Lung microvascular endothelial cell (primary cell): ENCODE results near the gene SNTN. TPM values are rescaled to one million over a fixed set of nuclear protein-coding genes. Genes with fewer than 3 reads are reported as not detected.
"Not testable (repeated sequence)": the region's sequence is repeated elsewhere in the genome, so short reads cannot be mapped to it uniquely, and the experiment has no call there.

Experiments
- DNase-seq, 2 donors: peaks; one replicate each; pipeline versions ENCODE4 v3.0.0 to v3.0.0-alpha.2; 2010; ENCODE audit warnings: low read depth in 2 of 2
- total RNA-seq: library from RNA; depleted of rRNA; stranded (reverse); fragments of >200 nt; gene quantifications from 2 replicates; pipeline ENCODE4 v1.2.1, GENCODE V29; 2014

The SNTN gene
- not detected in 2 replicates for total RNA-seq

DNA sequence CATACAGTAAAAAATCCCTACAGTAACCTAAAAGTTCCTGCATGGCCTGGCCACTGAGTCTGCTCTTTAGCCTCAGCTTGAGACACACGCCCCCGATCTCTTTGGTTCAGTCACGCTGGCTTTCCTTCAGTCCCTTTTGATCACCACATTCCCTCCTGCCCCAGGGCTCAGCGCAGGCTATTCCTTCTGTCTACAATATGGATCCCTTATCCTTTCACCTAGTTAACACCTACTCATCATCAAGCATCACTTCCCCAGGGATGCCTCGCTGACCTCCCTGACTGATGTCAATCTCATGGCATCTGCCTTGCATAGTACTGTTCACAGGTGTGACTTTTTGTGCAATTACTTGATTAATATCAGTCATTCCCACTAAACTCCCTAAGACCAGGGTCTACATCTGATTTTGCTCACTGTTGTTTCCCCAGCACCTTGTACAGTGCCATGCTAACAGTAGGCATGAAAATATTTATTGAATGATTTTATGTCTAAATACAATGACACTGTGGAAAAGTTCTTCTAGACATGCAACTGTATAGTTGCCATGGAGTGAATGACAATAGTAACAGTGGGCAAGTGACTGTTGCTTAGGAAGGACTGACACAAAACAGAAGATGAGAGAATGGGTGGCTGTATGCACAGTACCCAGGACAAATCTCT lies at the start of gene SNTN:
SNTN (plus strand) TSS at position 610 of the 660 bp plus-strand sequence; CDS start at position 623, 13 bp downstream.
- DNase-seq = no peak

DNA sequence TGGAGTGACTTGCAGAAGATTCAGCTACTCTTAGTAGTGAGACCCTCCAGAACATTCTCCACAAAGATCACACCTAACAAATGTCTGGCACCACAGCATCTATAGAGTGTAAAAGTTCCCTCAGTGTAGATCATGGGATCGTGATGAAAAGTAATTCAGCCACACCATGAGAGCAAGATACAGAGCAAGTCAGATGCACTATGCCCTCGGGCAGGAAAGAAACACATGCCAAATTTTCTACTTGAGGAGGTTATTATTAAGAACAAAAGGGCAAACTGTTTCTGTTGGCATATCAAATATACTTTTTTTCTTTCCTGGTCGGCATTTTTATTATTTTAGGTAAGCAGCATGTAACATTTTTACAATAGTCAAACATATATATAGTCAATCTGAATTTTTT lies 44.8 kb upstream of the SNTN start:
- DNase-seq = no peak

DNA sequence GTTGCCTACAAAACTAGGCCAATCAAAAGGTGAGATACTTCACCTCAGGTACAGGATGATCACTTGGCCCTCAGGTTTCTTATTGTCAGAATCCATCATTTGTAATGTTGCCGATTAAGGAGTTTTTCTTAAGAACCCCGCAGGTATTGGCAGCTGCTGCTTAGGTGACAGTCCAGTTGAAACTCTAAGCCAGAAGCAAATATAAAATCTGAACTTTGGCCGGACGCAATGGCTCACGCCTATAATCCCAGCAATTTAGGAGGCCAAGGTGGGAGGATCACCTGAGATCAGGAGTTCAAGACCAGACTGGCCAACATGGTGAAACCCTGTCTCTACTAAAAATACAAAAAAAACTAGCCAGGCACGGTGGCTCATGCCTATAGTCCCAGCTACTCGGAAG lies 43.1 kb upstream of the SNTN start:
- no peak for DNase-seq

DNA sequence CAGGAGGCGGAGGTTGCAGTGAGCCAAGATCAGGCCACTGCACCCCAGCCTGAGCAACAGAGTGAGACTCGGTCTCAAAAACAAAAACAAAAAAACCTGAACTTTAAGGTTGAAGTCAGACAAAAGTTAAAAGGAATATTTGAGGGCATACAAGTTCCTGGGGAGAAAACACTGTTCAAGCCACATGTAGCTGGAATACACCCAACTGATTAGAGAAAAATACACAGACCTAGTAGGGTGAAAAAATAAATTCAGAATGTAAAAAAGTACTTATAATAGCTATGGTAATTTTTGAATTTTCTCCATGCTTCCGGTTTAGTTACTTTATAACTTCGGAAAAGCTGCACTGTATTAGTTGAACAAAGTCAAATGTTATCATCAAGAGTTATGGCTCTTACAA lies 42.6 kb upstream of the SNTN start:
- no peak for DNase-seq

DNA sequence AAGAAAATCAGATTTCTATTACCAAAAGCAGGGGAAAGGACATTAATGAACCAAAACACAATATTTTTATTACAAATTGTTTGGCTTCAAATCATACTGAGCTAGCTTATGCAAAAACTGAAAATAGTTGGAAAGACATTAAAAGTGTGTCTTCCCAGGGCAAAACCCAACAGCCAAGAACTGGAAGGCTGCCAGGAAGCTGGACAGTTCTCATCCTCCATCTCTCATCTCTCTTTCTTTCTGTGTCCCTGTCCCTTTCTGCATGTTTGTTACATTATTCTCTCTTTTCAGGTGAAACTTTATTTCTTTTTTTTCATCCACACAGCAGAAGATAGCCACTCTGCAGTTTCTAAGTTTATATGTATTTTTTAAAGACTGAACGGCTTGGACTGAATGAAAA lies 41.1 kb upstream of the SNTN start:
- no peak for DNase-seq

DNA sequence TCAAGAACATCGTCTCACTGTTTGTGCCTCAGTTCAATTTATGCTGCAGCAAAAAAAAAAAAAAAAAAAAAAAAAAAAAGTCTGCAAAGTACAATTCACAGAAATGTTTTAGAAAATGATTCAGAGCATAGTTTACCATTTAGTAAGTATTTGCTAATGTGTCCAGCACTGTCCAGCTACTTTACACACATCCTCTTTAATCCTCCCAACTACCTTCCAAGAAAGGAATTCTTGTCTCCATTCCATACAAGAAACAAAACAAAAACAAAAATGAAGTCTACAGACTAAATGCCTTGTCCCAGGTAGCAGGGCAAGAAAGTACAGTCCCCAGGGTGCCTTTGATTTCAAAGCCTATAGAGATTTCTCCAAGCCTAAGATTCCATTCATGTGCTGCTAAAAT lies 38.9 kb upstream of the SNTN start:
- no peak for DNase-seq

DNA sequence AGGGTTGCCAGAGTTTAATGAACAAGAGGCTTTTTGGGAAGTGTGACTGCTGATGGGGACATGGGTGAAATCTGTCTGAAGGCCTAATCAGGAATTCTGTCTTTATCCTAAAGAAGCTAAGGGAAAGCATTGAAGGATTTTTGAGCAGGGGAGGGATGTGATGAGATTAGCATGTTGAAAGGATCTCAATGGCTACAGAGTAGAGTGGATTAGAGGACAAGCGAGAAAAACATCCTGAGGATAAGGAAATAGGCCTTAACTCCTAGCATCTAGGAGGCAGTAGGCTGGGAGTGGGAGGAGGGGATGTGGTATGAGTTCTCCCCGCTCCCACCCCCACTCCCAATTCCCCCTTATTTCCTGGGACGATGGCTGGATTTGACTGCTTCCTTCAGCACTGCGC lies 35.1 kb upstream of the SNTN start:
- DNase-seq = no peak

DNA sequence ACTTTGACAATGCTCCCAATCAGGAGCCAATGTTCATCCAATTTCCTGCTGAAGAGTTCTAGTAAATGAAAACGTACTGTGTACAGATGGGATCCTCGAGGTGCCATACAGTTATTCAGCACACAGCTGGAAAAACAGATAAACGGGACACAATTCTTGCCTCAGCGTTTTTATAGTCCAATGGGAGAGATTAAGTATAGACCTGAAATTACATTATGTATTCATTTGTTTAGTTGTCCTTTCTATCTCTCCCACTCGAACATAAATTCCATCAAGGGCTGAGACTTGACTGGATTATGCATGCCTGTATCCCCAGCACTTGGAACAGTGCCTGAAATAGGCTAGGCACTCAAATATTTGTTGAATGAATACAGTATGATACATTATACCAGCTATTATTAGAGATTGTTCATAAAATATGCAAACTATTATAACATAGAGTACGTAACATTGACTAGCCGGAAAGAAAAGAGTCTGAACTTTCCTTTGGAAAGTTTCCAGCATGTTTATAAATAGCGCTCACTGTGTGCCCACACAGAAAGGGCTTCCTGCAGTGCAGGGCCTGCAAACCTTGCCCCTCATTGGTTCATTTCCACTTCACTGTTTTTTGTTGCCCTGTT lies 27.4 kb upstream of the SNTN start:
- DNase-seq = peak; percentile 16 to 40

DNA sequence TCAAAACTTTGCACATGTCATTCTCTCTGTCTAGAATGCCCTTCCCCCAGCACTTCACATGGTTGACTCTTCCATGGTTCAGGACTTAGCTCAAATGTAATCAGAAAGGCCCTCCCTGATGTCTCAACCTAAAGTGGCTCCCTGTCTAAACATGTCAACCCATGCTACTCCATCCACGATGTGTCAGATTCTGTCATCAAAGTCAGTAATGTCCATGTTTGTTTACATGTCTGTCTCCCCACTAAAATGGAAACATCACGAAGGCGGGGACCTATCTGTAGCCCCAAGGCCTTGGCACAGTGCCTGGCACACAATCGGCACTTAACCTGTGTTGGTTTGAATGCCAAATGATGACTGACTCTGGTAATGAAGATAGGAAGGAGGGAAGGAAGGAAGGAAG lies 20.8 kb upstream of the SNTN start:
- no peak for DNase-seq

DNA sequence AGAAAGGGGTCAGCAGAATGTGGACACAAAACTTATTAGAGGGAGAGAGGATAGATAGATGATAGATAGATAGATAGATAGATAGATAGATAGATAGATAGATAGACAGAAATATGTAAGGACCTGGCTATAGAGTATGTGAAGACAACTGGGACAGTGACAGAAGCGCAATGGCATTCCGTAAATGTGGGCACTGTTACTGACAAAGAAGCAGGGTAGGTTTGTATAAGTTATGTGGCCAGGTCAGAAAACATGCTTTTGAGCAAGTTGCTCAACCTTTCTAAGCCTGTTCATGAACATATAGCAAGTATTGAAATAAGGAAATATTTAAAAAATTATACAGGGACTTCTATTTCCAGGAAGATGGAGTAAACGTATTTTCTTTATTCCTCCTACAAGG lies 17.3 kb upstream of the SNTN start:
- no peak for DNase-seq

DNA sequence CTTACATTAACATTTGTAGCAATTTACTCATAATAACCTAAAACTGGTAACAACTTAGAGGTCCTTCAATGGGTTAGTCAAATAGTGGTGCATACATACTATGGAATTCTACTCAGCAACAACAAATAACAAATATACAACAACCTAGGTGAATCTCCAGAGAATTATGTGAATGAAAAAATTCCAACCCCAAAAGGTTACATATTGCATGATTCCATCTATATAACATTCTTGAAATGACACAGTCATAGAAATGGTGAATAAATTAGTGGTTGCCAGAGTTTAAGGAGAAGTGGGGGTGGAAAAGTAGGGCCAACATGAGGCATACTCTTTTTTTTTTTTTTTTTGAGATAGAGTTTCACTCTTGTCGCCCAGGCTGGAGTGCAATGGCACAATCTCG lies 12.7 kb upstream of the SNTN start:
- no peak for DNase-seq

DNA sequence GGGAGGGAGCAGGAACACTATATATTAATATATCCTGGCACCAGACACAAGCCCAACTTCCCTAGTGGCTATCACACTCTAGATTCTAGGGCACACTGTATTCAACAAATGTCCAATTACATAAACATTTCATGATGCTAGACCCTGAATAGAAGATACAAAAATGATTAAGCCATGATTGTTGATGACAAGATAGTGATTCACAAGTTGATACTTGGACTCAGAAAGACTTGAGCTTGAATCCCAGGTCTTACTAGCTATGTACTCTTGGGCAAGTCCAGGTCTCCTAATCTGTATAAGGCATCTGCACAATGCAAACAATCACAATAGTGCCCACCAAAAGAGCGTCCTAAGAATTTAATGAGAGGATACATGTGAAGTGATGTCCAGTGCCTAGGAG lies 10.0 kb upstream of the SNTN start:
- no peak for DNase-seq

DNA sequence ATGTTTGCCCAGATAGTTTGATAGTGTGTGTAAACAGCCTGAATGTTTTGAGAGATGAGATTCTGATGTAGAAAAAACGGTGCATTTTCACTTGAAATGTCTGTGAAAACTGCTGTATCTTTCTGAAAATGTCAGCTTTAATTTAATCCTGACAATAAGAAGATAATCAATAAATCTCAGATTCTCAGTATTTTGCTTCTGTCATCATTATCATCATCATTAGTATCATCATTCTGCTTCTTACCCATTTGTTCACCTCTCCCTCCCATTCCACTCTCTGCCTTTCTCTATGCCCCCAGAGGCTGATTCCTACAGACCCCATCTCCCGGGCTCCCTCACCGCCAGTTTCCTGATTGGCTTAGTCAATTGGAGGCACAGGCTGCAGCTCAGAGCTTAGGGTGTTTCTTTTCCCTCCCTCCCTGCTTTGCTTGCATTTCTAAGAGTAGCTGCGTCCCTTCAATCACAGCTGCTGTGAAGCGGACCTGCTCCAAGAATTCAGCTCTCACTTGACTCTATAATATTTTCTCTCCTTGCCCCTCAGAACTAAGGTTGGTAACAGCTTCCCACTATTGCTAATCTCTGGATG lies 8.2 kb upstream of the SNTN start:
- no peak for DNase-seq

DNA sequence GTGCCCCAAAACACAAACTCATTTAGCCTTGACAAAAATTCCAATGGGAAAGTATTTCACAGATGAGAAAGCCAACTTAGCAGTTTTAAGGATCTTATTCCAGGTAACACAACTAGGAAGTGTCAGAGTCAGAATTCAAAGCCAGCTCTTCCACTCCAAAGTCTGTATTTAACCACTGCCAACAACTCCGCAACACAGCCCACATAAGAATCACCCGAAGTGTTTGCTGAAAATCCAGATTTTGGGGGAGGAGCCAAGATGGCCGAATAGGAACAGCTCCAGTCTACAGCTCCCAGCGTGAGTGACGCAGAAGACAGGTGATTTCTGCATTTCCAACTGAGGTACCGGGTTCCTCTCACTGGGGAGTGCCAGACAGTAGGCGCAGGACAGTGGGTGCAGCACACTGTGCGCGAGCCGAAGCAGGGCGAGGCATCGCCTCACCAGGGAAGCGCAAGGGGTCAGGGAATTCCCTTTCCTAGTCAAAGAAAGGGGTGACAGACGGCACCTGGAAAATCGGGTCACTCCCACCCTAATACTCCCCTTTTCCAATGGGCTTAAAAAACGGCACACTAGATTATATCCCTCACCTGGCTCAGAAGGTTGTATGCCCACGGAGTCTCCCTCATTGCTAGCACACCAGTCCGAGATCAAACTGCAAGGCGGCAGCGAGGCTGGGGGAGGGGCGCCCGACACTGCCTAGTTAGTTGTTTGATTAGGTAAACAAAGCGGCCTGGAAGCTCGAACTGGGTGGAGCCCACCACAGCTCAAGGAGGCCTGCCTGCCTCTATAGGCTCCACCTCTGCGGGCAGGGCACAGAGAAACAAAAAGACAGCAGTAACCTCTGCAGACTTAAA lies 7.3 kb upstream of the SNTN start:
- DNase-seq = not testable (repeated sequence)

DNA sequence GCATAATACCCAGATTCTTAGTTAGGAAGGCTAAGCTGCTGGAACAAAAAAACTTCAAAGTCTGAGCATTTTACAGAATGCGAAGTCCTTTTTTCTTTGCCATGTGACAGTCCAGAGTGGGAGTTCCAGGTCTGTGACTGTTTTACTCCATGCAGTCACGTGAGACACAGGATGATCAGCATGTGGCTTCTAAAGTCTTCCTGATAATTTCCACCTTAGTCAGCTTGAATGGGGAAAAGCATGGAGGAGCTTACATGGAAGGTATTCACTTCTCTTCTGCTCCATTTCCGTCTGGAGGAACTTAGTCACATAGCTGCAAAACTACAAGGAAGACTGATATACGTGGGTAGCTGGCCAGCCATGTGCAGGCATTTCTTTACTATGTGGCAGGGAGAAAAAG lies 1.7 kb downstream of the SNTN start:
- DNase-seq = no peak

DNA sequence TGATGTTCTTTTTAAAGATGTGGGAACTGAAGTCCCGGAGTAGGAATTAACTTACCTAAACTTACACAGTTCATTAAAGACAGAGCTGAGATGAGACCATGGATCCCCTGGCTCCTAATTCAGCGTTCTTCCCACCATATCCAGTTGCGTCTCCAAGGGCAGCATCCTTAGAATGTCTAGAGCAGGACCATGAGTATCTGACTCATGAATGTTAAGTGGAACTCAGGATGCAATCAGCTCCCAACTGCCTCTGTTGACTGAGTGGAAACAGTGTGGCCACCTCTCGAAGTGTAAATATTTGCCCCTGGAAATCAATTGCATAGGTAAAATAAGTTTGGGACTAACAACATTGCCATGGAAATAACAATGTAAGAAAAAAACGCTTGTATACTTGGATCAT lies 2.5 kb downstream of the SNTN start:
- no peak for DNase-seq

DNA sequence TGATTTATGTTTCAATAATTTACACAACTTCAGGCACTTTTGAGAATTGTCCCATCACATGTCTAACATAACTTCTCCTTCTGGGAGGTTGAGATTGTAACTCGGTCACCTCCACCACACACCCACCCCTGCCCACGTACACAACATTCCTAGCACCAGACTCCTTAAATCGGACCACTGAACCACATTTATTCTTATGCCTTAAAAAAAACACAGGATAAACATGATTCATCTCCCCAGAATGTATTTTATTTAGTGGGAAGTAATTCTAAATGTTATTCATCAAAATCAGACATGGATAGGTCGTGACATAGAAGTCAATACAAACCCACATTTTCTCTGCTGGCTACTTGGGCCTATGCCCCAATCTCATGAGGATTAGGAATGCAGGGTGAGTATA lies 3.0 kb downstream of the SNTN start:
- DNase-seq = no peak

DNA sequence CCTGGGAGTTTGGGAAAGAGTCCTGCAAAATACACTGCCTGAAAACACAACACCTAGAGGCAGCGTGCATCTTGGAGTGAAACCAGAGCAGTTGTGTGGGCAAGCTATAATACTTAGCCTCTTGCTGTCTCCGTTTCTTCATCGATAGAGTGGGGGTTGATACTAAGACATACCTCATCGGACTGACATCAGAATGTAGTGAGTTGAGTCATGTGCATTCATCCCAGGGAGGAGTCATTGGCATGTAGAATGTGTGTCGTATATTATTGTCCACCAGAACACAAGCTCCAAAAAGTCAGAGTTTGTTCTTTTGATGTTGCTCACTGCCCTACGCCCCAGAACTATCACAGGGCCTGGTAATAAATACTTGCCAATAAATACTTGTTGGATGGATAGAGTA lies 4.3 kb downstream of the SNTN start:
- DNase-seq = no peak

DNA sequence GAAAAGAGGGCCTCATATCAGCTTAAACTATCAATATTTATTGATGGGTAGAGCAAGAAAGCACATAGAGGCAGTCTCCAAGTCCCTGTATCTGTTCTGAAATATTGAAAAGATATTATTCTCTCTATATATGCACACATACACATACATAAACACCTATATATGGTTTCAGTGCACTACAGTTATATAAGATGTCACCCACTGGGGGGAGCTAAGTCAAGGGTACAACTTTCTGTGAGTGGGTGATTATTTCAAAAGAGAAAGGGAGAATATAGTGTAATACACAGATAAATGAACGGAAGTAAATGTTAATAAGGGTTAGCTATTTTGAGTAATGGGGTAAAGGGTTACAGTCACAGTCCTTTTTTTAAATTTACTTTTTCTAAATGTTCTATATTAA lies 8.8 kb downstream of the SNTN start:
- peak in 1 of 2 donors; percentile 5 for DNase-seq

DNA sequence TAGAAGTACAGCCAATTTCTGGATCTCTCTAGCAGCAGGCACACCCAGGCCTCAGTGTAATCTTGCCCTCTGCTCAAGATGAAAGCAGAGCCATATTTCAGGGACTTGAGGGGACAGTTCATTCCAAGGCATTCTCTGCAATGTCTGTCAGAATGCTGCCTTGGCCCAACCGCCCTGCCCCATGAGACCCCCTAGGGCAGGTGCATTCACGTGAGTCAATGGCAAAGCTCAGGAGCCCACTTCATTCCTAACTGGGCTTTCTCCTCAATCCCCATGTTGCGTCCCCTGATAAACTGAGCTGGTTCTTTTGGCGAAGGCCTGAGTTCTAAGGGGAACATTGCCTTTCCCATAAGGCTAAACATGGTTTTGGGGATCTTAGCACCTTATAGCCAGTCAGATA lies 9.5 kb downstream of the SNTN start:
- DNase-seq = no peak

DNA sequence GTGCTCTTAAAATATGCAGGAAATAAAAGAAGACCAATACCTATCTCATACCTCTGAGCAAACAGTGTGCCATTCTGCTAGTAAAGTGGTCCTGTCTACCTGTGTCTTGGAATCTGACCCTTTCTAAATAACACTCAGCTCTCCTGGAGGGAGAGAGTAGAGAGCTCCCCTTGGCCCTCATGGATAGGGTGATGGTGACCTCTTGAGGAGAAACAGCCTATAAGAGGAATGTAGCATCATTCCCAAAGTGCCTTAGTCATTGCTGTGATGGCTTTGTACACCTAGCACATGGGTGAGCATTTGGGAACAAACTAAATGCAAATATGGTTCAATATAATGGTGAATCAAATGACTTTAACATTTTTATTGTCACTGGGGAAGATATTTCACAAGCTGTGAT lies 10.0 kb downstream of the SNTN start:
- no peak for DNase-seq

DNA sequence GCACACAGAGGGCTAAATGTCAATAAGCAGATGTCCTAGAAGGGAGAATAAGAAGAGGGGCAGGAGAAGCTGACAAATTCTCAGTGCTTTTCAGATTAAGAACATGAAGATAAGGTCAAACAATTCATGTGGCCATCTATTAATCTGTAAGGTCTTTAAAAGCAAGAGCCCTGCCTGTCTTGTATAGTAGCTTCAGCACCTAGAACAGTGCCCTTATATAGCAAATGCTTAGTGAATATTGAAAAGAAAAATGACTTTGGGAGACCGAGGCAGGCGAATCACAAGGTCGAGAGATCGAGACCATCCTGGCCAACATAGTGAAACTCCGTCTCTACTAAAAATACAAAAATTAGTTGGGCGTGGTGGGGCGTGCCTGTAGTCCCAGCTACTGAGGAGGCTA lies 18.1 kb downstream of the SNTN start:
- DNase-seq = no peak
